ENCODE data around the gene FAHD1. TPM values are rescaled to one million over a fixed set of nuclear protein-coding genes. Genes with fewer than 3 reads are reported as not detected.

The FAHD1 gene
- total and polyA plus RNA-seq, 2 donors from 2014 or later: 36.4 to 108 TPM

DNA sequence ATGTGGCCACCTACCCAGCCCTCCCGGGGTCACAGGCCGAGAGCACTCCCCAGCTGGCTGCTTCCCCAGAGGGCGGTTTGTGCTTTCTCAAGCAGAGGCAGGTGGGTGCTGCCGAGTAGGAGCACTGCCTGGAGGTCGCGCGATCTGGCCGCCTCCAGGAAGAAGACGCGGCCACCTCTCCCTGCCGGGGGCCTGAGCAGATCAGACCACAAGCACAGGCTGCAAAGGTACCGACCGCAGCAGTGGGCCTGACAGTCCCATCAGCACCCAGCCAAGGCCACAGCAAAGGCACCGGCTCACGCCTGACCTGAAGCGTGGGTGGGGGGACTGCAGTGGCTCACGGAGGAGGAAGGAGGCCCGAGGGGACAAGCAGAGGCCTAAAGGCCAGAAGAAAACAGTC is 18.3 kb upstream of the FAHD1 start:
- FAIRE-seq (no peak), DNase-seq (peak in 1 of 5 donors; percentile 41)
- no peak overlapping the region for H3K4me3 ChIP-seq (ENCODE audit: low read length in 3 of 3)
- no peak overlapping the region for H3K9ac ChIP-seq (ENCODE audit: low read length in 3 of 3)
- H3K27me3 ChIP-seq (ENCODE audit: control insufficient read depth, insufficient read depth, low read length): no peaks in the 10 kb centered on the region
- H3K9me3 ChIP-seq (ENCODE audit: control insufficient read depth in 2 of 3, insufficient read depth in 1 of 3, low read length in 3 of 3): no peaks in the 10 kb centered on the region
- no peak overlapping the region for H3K27ac ChIP-seq (ENCODE audit: low read depth in 2 of 2, low read length in 2 of 2)
- no peaks in the 10 kb centered on the region for H3K4me1 ChIP-seq (ENCODE audit: control insufficient read depth in 2 of 3, insufficient read depth in 2 of 3, low read depth in 1 of 3, low read length in 3 of 3)
- intact Hi-C loops (cut with DNase I): no loop called here
- TF ChIP-seq, protein P1, sequence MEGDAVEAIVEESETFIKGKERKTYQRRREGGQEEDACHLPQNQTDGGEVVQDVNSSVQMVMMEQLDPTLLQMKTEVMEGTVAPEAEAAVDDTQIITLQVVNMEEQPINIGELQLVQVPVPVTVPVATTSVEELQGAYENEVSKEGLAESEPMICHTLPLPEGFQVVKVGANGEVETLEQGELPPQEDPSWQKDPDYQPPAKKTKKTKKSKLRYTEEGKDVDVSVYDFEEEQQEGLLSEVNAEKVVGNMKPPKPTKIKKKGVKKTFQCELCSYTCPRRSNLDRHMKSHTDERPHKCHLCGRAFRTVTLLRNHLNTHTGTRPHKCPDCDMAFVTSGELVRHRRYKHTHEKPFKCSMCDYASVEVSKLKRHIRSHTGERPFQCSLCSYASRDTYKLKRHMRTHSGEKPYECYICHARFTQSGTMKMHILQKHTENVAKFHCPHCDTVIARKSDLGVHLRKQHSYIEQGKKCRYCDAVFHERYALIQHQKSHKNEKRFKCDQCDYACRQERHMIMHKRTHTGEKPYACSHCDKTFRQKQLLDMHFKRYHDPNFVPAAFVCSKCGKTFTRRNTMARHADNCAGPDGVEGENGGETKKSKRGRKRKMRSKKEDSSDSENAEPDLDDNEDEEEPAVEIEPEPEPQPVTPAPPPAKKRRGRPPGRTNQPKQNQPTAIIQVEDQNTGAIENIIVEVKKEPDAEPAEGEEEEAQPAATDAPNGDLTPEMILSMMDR (IDR thresholded peaks at IDR 0.05; ENCODE audit: borderline replicate concordance, extremely low read depth, insufficient read depth): no peak
- peaks cover 0 to 21% (median 7%) of the 10 kb centered on the region in 3 donors for H3K36me3 ChIP-seq (ENCODE audit: control insufficient read depth in 2 of 3, insufficient read depth in 3 of 3, low read length in 3 of 3)

DNA sequence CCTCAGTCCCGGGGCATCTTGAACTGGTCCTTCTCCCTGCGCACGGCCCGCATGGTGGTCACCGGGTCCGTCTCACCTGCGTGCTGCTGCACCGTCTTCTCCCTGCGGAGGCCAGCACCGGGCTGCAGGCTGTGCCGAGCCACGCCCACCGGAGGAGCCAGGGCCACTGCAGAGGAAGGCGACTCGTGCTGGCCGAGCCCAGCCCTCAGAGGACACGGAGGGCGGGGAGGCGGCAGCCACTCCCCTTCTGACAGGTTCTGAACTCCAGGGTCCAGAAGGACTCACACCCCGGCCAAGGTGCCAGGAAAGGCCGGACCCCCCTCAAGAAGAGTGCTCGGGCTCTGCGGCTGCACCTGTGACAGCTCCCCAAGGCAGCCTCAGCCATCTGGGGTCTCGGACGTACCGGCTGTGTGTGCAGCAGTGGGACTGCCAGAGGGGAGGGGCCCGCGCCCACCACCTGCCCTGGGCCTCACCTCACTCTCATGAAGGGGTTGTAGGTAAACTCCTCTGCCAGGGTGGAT is 17.7 kb upstream of the FAHD1 start:
- Histone ChIP-seq H3K36me3 (ENCODE audit: control insufficient read depth in 2 of 3, insufficient read depth in 3 of 3, low read length in 3 of 3) (peaks cover 0 to 21% (median 8%) of the 10 kb centered on the region in 3 donors), H3K4me3 (ENCODE audit: low read length in 3 of 3) (no peak overlapping the region), H3K27ac (ENCODE audit: low read depth in 2 of 2, low read length in 2 of 2) (no peak overlapping the region), H3K9me3 (ENCODE audit: control insufficient read depth in 2 of 3, insufficient read depth in 1 of 3, low read length in 3 of 3) (no peaks in the 10 kb centered on the region), H3K27me3 (ENCODE audit: control insufficient read depth, insufficient read depth, low read length) (no peaks in the 10 kb centered on the region), H3K9ac (ENCODE audit: low read length in 3 of 3) (no peak overlapping the region), H3K4me1 (ENCODE audit: control insufficient read depth in 2 of 3, insufficient read depth in 2 of 3, low read depth in 1 of 3, low read length in 3 of 3) (no peaks in the 10 kb centered on the region)
- peak in 1 of 5 donors; percentile 72 for DNase-seq
- no peak for FAIRE-seq
- intact Hi-C loops (cut with DNase I): no loop called here
- TF ChIP-seq, protein P1 (IDR thresholded peaks at IDR 0.05; ENCODE audit: borderline replicate concordance, extremely low read depth, insufficient read depth): no peak

DNA sequence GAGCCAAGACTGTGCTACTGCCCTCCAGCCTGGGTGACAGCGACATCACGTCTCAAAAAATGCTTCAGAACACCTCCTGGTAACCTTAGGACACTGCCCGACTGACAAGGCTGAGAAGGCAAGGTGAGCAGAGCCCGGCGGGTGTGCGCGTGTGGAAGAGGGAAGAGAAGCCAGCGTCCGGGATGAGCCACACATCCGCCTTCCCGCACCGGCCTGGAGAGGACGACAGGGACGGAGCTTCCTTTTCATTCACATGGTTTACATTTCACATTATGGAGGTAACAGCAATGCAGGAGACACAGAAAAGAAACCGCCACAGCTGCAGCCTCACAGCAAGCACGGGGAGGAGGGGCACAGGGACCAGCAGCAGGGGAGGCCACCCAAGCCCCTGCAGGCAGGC is 16.9 kb upstream of the FAHD1 start:
- Histone ChIP-seq H3K9ac (ENCODE audit: low read length in 3 of 3) (no peak overlapping the region), H3K9me3 (ENCODE audit: control insufficient read depth in 2 of 3, insufficient read depth in 1 of 3, low read length in 3 of 3) (no peaks in the 10 kb centered on the region), H3K4me1 (ENCODE audit: control insufficient read depth in 2 of 3, insufficient read depth in 2 of 3, low read depth in 1 of 3, low read length in 3 of 3) (no peaks in the 10 kb centered on the region), H3K27ac (ENCODE audit: low read depth in 2 of 2, low read length in 2 of 2) (no peak overlapping the region), H3K4me3 (ENCODE audit: low read length in 3 of 3) (no peak overlapping the region), H3K27me3 (ENCODE audit: control insufficient read depth, insufficient read depth, low read length) (no peaks in the 10 kb centered on the region), H3K36me3 (ENCODE audit: control insufficient read depth in 2 of 3, insufficient read depth in 3 of 3, low read length in 3 of 3) (peaks cover 0 to 24% (median 8%) of the 10 kb centered on the region in 3 donors)
- DNase-seq (no peak), FAIRE-seq (no peak)
- intact Hi-C loops (cut with DNase I): no loop called here
- TF ChIP-seq, protein P1 (IDR thresholded peaks at IDR 0.05; ENCODE audit: borderline replicate concordance, extremely low read depth, insufficient read depth): no peak

DNA sequence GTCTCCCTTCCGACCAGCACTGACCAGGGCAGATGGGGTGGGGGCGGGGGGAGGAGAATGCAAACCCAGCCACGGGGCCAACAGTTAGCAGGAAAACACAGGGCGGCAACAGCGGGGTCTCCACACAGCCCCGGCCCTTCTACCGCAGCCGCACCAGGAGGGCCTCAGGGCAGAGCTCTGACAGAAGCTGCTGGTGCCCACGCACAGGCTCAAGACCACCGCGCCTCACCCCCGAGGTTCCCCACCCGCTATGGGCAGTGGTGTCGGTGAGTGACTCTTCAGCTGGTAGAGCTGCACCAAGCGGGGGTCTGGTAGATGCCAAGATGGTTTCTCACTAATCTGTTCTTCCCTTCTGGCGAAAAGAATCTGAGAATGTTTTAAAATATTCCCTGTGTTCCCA is 16.5 kb upstream of the FAHD1 start:
- H3K4me3 ChIP-seq (ENCODE audit: low read length in 3 of 3): no peak overlapping the region
- no peaks in the 10 kb centered on the region for H3K4me1 ChIP-seq (ENCODE audit: control insufficient read depth in 2 of 3, insufficient read depth in 2 of 3, low read depth in 1 of 3, low read length in 3 of 3)
- H3K27ac ChIP-seq (ENCODE audit: low read depth in 2 of 2, low read length in 2 of 2): no peak overlapping the region
- no peak overlapping the region for H3K9ac ChIP-seq (ENCODE audit: low read length in 3 of 3)
- peaks cover 0 to 28% (median 8%) of the 10 kb centered on the region in 3 donors for H3K36me3 ChIP-seq (ENCODE audit: control insufficient read depth in 2 of 3, insufficient read depth in 3 of 3, low read length in 3 of 3)
- intact Hi-C loops (cut with DNase I): no loop called here
- H3K9me3 ChIP-seq (ENCODE audit: control insufficient read depth in 2 of 3, insufficient read depth in 1 of 3, low read length in 3 of 3): no peaks in the 10 kb centered on the region
- DNase-seq (no peak), FAIRE-seq (no peak)
- H3K27me3 ChIP-seq (ENCODE audit: control insufficient read depth, insufficient read depth, low read length): no peaks in the 10 kb centered on the region
- TF ChIP-seq, protein P1 (IDR thresholded peaks at IDR 0.05; ENCODE audit: borderline replicate concordance, extremely low read depth, insufficient read depth): no peak

All from kidney (tissue), 14 donors.